Astrocyte of the cerebellum (primary cell): Measurements from ENCODE around the gene SEC22C.
A peak's percentile ranks its signal among the peaks of the same experiment; 100 is the strongest.

Source experiments
- DNase-seq: peaks from one replicate; pipeline ENCODE4 v3.0.0-alpha.2; 2011; ENCODE audit warnings: low read depth
- H3K4me3 ChIP-seq: 2 replicates; pipeline ENCODE4 v1.5.1; 2011; ENCODE audit warnings: mild to moderate bottlenecking, low read depth, low read length, moderate library complexity
- in situ Hi-C: cut with HindIII; loops from 2 replicates; pipeline ENCODE4 v1.10.0; 2017; ENCODE audit warnings: low sequenced_read_pairs
- TF ChIP-seq, protein P1 (sequence below): IDR thresholded peaks from 2 replicates; pipeline ENCODE4 v1.5.1; 2012; ENCODE audit warnings: low read length, low read depth, moderate library complexity, mild to moderate bottlenecking; ENCODE audit errors: missing control alignments

Gene SEC22C

DNA sequence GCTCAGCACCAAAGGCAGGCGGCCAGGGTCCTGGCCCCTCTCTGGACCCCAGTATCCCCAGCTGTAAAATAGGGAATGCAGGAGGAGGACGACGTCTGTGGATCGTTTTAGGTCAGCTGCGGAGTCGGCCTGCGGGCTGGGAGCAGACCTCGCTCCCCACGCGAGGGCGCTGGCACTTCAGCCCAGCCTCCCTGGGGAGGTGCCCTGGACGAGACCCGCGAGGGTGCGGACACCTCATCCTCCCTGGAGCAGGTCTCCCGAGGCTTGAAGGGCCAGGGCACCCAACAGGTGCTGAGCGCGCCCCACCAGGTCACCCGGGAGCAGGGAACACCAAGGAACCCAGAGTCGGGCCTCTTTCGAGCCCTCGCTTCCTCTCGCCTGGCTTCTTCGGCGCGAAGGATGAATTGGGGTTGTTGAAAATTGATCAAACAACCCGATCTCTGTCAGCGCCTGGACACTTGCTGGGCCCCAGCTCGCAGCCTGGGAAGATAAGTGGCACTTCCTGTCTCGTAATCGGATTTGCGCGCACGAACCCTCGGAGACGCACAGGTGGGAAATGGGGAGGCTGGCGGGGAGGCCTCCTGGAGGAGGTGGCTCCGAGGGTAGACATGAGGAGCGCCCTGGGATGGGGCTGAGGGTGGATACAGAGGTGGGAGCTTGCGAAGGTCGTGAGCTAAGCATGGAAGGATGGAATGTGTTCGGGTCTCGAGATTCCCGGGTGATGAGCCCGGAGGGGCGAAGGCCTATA lies 79.9 kb downstream of the SEC22C start:
- in situ Hi-C loops = no loop called here
- peak overlapping the region; percentile 34 for H3K4me3 ChIP-seq
- TF ChIP-seq, protein P1, sequence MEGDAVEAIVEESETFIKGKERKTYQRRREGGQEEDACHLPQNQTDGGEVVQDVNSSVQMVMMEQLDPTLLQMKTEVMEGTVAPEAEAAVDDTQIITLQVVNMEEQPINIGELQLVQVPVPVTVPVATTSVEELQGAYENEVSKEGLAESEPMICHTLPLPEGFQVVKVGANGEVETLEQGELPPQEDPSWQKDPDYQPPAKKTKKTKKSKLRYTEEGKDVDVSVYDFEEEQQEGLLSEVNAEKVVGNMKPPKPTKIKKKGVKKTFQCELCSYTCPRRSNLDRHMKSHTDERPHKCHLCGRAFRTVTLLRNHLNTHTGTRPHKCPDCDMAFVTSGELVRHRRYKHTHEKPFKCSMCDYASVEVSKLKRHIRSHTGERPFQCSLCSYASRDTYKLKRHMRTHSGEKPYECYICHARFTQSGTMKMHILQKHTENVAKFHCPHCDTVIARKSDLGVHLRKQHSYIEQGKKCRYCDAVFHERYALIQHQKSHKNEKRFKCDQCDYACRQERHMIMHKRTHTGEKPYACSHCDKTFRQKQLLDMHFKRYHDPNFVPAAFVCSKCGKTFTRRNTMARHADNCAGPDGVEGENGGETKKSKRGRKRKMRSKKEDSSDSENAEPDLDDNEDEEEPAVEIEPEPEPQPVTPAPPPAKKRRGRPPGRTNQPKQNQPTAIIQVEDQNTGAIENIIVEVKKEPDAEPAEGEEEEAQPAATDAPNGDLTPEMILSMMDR = peak; percentile 48
- no peak for DNase-seq

DNA sequence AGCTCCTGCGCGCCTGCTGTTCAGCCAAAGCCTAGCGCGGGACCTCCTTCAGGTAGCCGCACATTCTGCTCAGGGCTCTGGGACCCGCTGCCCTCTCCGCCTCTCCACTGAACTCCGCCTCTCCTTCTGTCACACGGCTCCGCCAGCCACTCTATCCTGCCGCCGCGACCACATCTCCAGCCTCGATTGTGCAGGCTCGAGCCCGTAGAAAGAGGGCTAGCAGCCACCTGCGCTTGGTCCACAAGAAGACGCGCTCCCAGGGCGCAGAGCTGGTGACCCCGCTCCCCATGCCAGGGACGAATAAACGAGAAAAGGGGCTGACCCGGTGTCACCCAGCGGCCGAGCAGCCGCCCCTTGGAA lies 80.5 kb downstream of the SEC22C start:
- TF ChIP-seq, protein P1 = no peak
- no peak for DNase-seq
- H3K4me3 ChIP-seq = peak overlapping the region; percentile 34
- in situ Hi-C loops = no loop called here

DNA sequence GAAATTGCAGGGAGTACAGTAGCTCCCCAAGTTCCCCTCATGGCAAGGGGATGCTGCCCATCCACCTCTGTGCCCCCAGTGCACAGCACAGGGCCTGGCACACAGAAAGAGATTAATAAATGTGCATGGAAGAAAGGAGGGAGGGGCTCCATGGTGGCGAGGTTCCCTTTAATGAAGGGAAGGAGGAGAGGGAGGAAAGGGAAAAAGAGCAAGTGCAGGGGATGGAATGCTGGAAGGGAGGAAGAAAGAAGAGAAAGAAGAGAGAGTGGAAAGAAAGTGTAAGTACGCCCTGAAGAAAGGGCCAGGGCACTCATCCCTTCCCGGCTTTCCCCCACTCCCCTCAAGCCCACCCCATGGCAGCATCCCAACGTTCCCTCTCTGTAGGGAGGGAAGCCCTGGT lies 80.9 kb downstream of the SEC22C start:
- no peak overlapping the region for H3K4me3 ChIP-seq
- no peak for DNase-seq
- TF ChIP-seq, protein P1 = no peak
- in situ Hi-C loops = no loop called here

DNA sequence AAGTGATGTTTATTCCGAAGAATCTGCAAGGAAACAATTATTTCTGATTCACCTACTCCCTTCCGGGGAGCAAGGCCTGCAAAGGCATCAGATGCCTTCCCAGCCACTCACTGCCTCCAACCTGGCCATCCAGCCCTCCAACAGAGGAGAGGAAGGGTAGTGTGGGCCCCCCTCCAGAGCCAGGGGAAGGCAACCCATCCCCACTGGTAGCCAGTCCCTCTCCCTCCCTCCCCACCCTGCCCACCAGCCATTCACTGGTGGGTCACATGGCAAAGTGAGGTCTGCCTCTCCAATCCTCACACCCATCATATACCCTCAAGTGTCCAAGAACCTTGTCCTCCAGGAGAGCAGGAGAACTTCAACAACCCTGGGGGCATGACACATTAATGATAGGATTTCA lies 81.7 kb downstream of the SEC22C start:
- no peak overlapping the region for H3K4me3 ChIP-seq
- no peak for DNase-seq
- TF ChIP-seq, protein P1 = no peak
- in situ Hi-C loops = no loop called here

DNA sequence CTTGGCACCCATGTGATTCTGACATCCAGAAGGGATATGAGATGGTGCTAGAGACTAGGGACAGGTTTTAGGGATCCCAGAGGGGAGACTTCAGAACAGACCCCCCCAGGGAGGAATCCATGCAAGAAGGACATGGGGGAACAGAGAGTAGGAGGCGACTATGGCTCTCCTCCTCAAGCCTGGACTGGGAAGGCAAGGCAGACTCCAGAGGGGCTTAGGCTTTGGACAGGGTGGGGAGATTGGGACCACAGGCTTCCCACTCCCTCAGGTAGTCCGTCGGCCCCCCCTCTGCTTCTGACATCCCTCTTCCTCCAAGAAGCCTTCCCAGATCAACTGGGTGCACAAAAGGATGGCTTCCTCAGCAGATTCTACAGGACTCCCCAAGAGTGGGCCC lies 82.3 kb downstream of the SEC22C start:
- TF ChIP-seq, protein P1 = no peak
- H3K4me3 ChIP-seq = no peak overlapping the region
- in situ Hi-C loops = no loop called here
- no peak for DNase-seq

DNA sequence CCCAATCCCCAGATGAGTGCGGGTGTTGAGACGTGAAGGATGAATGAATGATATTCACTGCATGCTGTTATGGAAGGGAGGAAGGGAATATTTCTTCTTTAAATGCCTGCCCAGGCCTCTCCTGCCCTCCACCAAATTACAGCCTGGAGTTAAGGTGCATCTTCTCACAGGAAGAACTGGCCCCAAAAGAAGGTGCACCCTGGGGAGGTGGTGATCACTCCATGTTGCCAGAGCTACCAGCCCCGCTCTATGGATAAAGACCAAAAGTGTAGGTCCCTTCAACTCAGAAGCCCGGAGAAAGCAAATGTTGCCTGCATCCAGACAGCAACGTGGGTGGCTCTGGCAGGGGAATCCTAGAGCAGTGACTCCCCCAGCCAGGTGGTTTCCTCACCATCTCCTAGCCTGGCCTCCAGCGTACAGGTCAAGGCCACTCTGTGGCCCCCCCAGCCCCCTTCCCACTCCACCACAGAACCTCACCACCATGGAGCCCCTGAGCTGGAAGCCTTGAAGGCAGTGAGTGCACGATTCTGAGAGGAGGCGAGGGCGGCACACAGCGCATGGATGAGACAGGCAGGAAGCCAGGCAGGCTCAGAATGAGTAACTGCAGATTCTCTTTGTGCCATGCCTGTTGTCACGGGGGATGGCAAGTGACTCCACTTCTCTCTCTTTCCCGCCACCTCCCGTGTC lies 82.8 kb downstream of the SEC22C start:
- DNase-seq = no peak
- in situ Hi-C loops = no loop called here
- H3K4me3 ChIP-seq = no peak overlapping the region
- TF ChIP-seq, protein P1 = no peak
